ENCODE results near the gene CA5A. TPM values are rescaled to one million over a fixed set of nuclear protein-coding genes. Genes with fewer than 3 reads are reported as not detected.

CA5A gene
- total RNA-seq, 1 experiment from 2014 or later, result not detected

DNA sequence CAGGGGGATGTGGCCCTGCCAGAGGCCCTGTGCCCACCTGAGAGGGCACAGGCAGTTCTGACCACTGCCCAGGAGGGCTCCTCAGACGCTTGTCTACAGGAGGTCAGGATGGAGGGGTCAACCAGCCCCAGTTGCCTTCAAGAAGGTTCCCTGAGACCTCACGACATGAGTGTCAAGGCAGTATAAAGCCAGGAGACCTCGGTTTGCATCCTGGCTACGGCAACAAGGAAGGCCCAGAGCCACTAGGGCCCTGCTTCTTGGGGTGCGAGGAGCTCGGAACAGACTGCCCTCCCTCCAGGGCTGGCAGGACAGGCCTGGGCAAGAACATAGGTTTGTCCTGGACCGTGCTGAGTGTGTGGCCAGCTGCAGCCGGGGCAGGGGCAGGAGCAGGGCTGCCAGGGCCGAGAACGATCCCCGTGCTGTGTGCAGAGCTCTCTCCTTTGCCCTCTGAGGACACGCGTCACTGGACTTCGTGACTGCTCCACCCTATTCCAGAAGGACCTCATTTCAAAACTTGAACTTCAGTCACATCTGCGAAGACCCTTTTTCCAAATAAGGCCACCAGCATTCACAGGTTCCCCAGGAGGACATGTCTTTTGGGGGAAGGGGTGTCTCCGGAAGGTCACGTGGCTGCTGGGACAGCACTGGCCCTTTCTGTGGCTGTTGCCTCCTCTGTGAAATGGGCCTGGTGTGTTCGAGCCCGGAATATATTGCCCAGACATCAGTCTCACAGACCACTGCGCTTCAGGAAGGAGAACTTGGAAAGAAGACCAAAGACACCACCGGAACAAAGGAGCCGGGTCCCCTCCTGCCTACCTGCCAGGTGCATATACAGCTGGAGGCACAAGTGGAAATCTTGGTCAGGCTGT, 94.8 kb downstream of the CA5A start:
- POLR2A ChIA-PET, result interaction anchor here (1.0 kb wide), 1 partner anchor 25 kb away, joined by 3 read pairs; no protein-coding TSS in a partner anchor
- H3K27me3 Mint-ChIP-seq (ENCODE audit: insufficient read depth, unreplicated experiment), result no peaks in the 10 kb centered on the region
- intact Hi-C loops (cut with micrococcal nuclease), result no loop called here
- H3K36me3 Mint-ChIP-seq (ENCODE audit: insufficient read depth, unreplicated experiment), result peaks cover 68% of the 10 kb centered on the region
- no peak overlapping the region for H3K4me3 Mint-ChIP-seq (ENCODE audit: unreplicated experiment)
- CTCF ChIA-PET, result interaction anchor here (1.2 to 1.6 kb wide), 2 partner anchors 10 to 62 kb away, joined by 3 to 4 read pairs; no protein-coding TSS in a partner anchor
- no TSS peak for BruUV-seq (replicated peaks)
- TF ChIP-seq, protein P1, sequence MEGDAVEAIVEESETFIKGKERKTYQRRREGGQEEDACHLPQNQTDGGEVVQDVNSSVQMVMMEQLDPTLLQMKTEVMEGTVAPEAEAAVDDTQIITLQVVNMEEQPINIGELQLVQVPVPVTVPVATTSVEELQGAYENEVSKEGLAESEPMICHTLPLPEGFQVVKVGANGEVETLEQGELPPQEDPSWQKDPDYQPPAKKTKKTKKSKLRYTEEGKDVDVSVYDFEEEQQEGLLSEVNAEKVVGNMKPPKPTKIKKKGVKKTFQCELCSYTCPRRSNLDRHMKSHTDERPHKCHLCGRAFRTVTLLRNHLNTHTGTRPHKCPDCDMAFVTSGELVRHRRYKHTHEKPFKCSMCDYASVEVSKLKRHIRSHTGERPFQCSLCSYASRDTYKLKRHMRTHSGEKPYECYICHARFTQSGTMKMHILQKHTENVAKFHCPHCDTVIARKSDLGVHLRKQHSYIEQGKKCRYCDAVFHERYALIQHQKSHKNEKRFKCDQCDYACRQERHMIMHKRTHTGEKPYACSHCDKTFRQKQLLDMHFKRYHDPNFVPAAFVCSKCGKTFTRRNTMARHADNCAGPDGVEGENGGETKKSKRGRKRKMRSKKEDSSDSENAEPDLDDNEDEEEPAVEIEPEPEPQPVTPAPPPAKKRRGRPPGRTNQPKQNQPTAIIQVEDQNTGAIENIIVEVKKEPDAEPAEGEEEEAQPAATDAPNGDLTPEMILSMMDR (IDR thresholded peaks at IDR 0.05; ENCODE audit: unreplicated experiment), result no peak
- no peak for DNase-seq (ENCODE audit: unreplicated experiment)
- H3K9me3 Mint-ChIP-seq (ENCODE audit: unreplicated experiment), result no peaks in the 10 kb centered on the region
- peaks cover 14% of the 10 kb centered on the region for H3K4me1 Mint-ChIP-seq (ENCODE audit: insufficient read depth, unreplicated experiment)
- H3K27ac Mint-ChIP-seq (ENCODE audit: low read depth, unreplicated experiment), result peak overlapping the region; percentile 57

DNA sequence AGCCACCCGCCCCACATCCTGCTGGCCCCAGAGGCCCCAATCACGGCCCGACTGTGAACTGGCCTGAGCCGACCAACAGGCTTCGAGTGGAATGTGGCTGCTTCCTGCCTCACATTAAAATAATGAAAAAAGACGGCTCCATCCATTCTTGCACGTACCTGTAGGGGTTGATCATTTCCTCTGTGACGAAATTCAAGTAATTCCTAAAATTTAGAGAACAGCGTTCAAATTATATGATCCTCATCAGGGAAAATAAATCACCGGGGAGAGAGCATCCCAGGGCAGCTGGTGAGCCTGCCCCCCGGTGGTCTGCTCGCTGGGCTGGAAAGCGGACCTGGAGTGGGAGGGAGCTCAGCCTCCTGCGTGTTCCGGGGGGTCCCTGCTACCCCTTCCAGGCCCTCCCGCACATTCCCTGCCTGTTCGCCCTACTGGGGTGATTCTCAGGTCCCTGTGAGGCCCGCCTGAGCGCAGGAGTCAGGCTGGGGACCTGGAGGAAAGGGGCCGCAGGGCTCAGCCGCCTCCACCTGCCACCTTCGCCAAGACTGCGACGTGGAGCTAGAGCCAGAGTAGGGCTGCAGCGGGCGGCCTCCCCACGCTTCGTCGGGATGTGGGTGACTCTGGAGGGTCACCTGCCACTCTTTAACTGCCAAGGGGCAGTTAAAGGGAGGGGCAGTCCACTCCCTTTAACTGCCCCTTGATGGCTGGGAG, 95.9 kb downstream of the CA5A start:
- Mint-ChIP-seq H3K36me3 (ENCODE audit: insufficient read depth, unreplicated experiment) (peaks cover 79% of the 10 kb centered on the region), H3K4me1 (ENCODE audit: insufficient read depth, unreplicated experiment) (peaks cover 14% of the 10 kb centered on the region), H3K27ac (ENCODE audit: low read depth, unreplicated experiment) (no peak overlapping the region), H3K27me3 (ENCODE audit: insufficient read depth, unreplicated experiment) (no peaks in the 10 kb centered on the region), H3K4me3 (ENCODE audit: unreplicated experiment) (no peak overlapping the region), H3K9me3 (ENCODE audit: unreplicated experiment) (no peaks in the 10 kb centered on the region)
- BruUV-seq (replicated peaks), result no TSS peak
- TF ChIP-seq, protein P1 (IDR thresholded peaks at IDR 0.05; ENCODE audit: unreplicated experiment), result no peak
- POLR2A ChIA-PET, result interaction anchor here (0.6 to 1.4 kb wide), 4 partner anchors 9 to 62 kb away, joined by 3 to 6 read pairs (median 4); no protein-coding TSS in a partner anchor
- DNase-seq (ENCODE audit: unreplicated experiment), result no peak
- CTCF ChIA-PET, result interaction anchor here (0.6 to 7.6 kb wide), 5 partner anchors 10 to 61 kb away, joined by 4 to 63 read pairs (median 13); no protein-coding TSS in a partner anchor
- intact Hi-C loops (cut with micrococcal nuclease), result no loop called here

DNA sequence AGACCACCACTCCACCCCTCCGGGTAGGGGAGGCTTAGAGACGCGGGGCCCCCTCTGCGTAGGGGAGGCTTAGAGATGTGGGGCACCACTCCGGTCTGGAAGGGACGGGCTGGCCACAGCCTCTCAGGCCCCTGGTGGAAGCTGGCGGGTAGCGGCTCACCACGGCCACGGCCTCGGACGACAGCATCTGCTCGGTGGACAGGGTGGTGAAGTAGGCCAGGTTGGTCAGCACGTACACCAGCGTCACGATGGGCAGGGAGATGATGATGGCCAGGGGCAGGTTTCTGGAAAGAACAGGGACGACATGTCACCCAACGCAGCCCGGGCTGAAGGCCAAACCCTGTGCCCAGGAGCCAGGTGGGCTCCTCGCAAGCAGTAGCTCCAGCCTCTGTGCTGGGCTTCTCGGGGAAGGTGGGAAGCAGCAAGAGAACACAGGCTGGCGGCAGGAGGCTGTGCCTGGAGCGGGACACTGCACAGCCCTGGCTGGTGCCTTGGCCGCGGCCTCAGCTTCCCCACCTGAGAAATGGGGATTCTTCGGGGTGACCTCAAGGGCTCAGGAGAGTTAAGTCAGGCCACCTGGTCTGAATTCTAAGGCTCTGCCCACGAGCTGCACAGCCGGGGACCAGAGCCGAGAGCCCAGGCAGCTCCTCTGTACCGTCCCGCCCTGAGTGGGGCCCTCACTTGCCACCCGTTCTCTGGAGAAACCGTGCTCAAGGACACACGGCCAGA, 96.6 kb downstream of the CA5A start:
- Mint-ChIP-seq H3K36me3 (ENCODE audit: insufficient read depth, unreplicated experiment) (peaks cover 86% of the 10 kb centered on the region), H3K4me3 (ENCODE audit: unreplicated experiment) (no peak overlapping the region), H3K9me3 (ENCODE audit: unreplicated experiment) (no peaks in the 10 kb centered on the region), H3K27ac (ENCODE audit: low read depth, unreplicated experiment) (no peak overlapping the region), H3K27me3 (ENCODE audit: insufficient read depth, unreplicated experiment) (no peaks in the 10 kb centered on the region), H3K4me1 (ENCODE audit: insufficient read depth, unreplicated experiment) (peaks cover 12% of the 10 kb centered on the region)
- no peak for DNase-seq (ENCODE audit: unreplicated experiment)
- intact Hi-C loops (cut with micrococcal nuclease), result no loop called here
- POLR2A ChIA-PET, result interaction anchor here (0.6 to 1.5 kb wide), 6 partner anchors 10 to 61 kb away, joined by 3 to 6 read pairs (median 4); no protein-coding TSS in a partner anchor
- no TSS peak for BruUV-seq (replicated peaks)
- TF ChIP-seq, protein P1 (IDR thresholded peaks at IDR 0.05; ENCODE audit: unreplicated experiment), result no peak
- CTCF ChIA-PET, result interaction anchor here (1.0 to 7.6 kb wide), 4 partner anchors 11 to 70 kb away, joined by 3 to 63 read pairs (median 18); no protein-coding TSS in a partner anchor

All from MCF 10A (cell line).